ENCODE measurements around the gene LDB2. TPM values are rescaled to one million over a fixed set of nuclear protein-coding genes. Genes with fewer than 3 reads are reported as not detected.

LDB2 gene
- total RNA-seq, 4 donors from 2014 or later: 26.4 to 62.7 (median 40.7) TPM

GRCh38 chr4:16585053-16585452 lies 313.4 kb downstream of the LDB2 start:
- no peak for DNase-seq (ENCODE audit: low spot score in 2 of 2)
- Histone ChIP-seq H3K36me3 (no peaks in the 10 kb centered on the region), H3K27me3 (no peaks in the 10 kb centered on the region), H3K4me1 (peaks cover 0 to 30% (median 0%) of the 10 kb centered on the region in 4 donors), H3K27ac (no peak overlapping the region), H3K4me3 (no peak overlapping the region), H3K9me3 (no peaks in the 10 kb centered on the region)
- WGBS, 2 donors: 95 to 98% methylated on average over 7 of the region's 7 CpGs
- TF ChIP-seq CTCF (IDR thresholded peaks at IDR 0.05) (no peak), POLR2A (IDR thresholded peaks at IDR 0.05) (no peak), EP300 (IDR thresholded peaks at IDR 0.05) (no peak)

- 78 to 91% methylated on average over 8 of the region's 8 CpGs for WGBS, 2 donors
These were observed 314.7 kb downstream of the LDB2 start for GRCh38 chr4:16583764-16584163.

GRCh38 chr4:16582526-16582925 lies 315.9 kb downstream of the LDB2 start:
- peaks cover 0 to 18% (median 0%) of the 10 kb centered on the region in 4 donors for H3K4me1 ChIP-seq
- 90 to 91% methylated on average over 10 of the region's 10 CpGs for WGBS, 2 donors
- H3K36me3 ChIP-seq: no peaks in the 10 kb centered on the region
- DNase-seq (ENCODE audit: low spot score in 2 of 2): no peak
- H3K27me3 ChIP-seq: no peaks in the 10 kb centered on the region
- no peak overlapping the region for H3K27ac ChIP-seq
- no peak overlapping the region for H3K4me3 ChIP-seq
- no peaks in the 10 kb centered on the region for H3K9me3 ChIP-seq
- TF ChIP-seq EP300 (IDR thresholded peaks at IDR 0.05) (no peak), POLR2A (IDR thresholded peaks at IDR 0.05) (no peak), CTCF (IDR thresholded peaks at IDR 0.05) (no peak)

More at GRCh38 chr4:16583764-16584163, 314.7 kb downstream of the LDB2 start:
- no peak for DNase-seq (ENCODE audit: low spot score in 2 of 2)
- Histone ChIP-seq H3K9me3 (no peaks in the 10 kb centered on the region), H3K36me3 (no peaks in the 10 kb centered on the region), H3K4me3 (no peak overlapping the region), H3K27ac (no peak overlapping the region), H3K4me1 (peaks cover 0 to 24% (median 0%) of the 10 kb centered on the region in 4 donors), H3K27me3 (no peaks in the 10 kb centered on the region)
- TF ChIP-seq EP300 (IDR thresholded peaks at IDR 0.05) (no peak), CTCF (IDR thresholded peaks at IDR 0.05) (no peak), POLR2A (IDR thresholded peaks at IDR 0.05) (no peak)

- H3K27me3 ChIP-seq: no peaks in the 10 kb centered on the region
- H3K27ac ChIP-seq: no peak overlapping the region
- peaks cover 0 to 13% (median 0%) of the 10 kb centered on the region in 4 donors for H3K4me1 ChIP-seq
- H3K36me3 ChIP-seq: no peaks in the 10 kb centered on the region
- DNase-seq (ENCODE audit: low spot score in 2 of 2): no peak
- no peak for TF ChIP-seq POLR2A (IDR thresholded peaks at IDR 0.05)
- no peak for TF ChIP-seq EP300 (IDR thresholded peaks at IDR 0.05)
- no peak for TF ChIP-seq CTCF (IDR thresholded peaks at IDR 0.05)
- no peak overlapping the region for H3K4me3 ChIP-seq
- no peaks in the 10 kb centered on the region for H3K9me3 ChIP-seq
- 95 to 97% methylated on average over 3 of the region's 3 CpGs for WGBS, 2 donors
These were observed 316.4 kb downstream of the LDB2 start for GRCh38 chr4:16582036-16582435.

- Histone ChIP-seq H3K4me3 (no peak overlapping the region), H3K27me3 (no peaks in the 10 kb centered on the region), H3K9me3 (no peaks in the 10 kb centered on the region), H3K36me3 (no peaks in the 10 kb centered on the region), H3K27ac (no peak overlapping the region), H3K4me1 (peaks cover 0 to 4% (median 0%) of the 10 kb centered on the region in 4 donors)
- DNase-seq (ENCODE audit: low spot score in 2 of 2): no peak
- TF ChIP-seq EP300 (IDR thresholded peaks at IDR 0.05) (no peak), CTCF (IDR thresholded peaks at IDR 0.05) (no peak), POLR2A (IDR thresholded peaks at IDR 0.05) (no peak)
- 91 to 100% methylated on average over 3 of the region's 3 CpGs for WGBS, 2 donors
These were observed 317.3 kb downstream of the LDB2 start for GRCh38 chr4:16581117-16581516.

Measured in tibial nerve (tissue), 4 donors.